HG03460 (cell line): Measurements from ENCODE around the gene IDH2.
"Not testable (repeated sequence)": the region's sequence is repeated elsewhere in the genome, so short reads cannot be mapped to it uniquely, and the experiment has no call there.

ENCODE experiments used
- ATAC-seq: cut with Tn5 transposase; IDR thresholded peaks from one replicate; pipeline ENCODE4 v1.9.1; 2021; ENCODE audit not compliant: unreplicated experiment

Gene IDH2

DNA sequence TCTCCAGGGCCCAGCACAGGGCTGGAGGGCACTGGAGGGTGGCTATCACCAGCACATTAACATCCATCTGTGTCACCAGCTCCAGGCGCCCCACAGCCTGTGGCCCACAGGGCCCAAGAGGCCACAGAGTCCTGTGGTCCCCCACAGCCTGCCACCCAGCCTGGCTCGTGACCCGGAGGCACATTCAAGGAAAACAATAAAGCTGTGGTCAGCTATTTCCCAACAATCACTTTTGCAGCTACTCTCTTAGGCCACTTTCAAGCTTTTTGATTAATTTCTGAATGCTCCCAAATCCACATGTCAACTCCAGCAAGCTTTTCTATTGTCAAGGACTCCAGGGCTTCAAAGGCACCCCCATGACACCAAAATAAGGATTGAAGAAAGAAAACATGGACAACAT lies 16.7 kb downstream of the IDH2 start:
- no peak for ATAC-seq

DNA sequence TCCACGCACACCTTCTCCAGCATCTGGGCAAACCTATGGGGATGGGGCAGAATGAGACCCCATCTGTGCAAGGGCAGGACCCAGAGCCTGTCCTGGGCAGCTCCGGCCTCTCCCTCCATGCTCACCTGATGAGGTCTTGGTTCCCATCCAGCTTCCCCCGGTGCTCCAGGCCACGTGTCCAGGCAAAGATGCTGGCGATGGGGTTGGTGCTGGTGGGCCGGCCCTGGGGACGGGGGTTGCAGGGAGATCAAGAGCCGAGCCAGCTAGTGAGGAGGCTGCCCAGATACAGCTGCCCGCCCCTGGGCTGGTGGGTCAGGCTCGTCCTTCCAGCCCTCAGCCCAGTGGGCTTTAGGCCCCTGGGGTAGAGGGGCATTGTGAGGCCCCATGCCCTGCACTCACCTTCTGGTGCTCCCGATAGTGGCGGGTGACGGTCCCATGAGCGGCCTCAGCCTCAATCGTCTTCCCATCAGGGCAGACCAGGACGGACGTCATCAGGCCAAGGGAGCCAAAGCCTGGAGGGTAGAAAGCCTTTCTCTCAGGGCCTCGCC lies 17.3 kb downstream of the IDH2 start:
- ATAC-seq = no peak

GRCh38 chr15:90083954-90084607 lies 18.2 kb downstream of the IDH2 start:
- no peak for ATAC-seq

- ATAC-seq = no peak
Observed at GRCh38 chr15:90083419-90083818, 18.8 kb downstream of the IDH2 start.

GRCh38 chr15:90082140-90082715 lies 20.0 kb downstream of the IDH2 start:
- ATAC-seq = no peak

GRCh38 chr15:90080818-90081393 lies 21.4 kb downstream of the IDH2 start:
- ATAC-seq = no peak

GRCh38 chr15:90080458-90080755 lies 21.9 kb downstream of the IDH2 start:
- ATAC-seq = no peak

DNA sequence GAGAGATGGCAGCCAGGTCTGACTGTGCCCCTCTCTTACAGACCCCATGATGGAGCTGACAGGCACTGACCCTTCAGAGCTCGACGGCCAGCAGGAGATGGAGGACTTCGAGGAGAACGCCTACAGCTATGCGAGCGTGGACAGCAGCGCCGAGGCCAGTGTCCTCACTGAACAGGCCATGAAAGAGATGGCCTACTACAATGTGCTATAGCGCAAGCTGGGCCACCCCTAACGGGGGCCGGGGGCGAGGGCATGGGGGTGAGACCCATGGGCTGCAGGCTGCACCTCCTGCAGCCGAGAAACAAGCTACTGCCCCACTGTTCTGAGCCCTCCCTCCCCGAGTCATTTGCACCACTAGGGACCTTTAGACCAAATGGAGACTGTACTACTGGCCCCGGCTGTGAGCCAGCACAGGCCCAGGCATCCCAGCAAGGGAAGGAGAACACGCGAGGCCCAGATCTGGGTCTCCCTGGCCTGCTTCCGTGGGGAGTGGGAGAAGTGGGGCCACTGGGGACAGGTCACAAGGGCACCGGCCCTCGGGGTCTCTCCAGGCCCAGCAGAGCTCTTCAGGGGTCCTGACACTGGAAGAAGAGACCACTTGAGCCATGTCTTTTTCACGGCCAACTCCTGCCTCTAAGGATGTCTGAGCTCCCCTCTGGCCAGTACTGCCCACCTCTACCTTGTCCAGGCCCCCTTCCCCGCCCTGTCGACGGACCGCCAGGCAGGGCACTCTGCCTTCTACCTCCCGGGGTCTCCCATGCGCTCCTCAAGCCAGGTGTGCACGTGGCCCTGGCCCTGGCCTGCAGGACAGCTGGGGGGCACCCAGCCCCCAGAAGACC lies 22.4 kb downstream of the IDH2 start:
- no peak for ATAC-seq

GRCh38 chr15:90078965-90079364 lies 23.3 kb downstream of the IDH2 start:
- no peak for ATAC-seq

DNA sequence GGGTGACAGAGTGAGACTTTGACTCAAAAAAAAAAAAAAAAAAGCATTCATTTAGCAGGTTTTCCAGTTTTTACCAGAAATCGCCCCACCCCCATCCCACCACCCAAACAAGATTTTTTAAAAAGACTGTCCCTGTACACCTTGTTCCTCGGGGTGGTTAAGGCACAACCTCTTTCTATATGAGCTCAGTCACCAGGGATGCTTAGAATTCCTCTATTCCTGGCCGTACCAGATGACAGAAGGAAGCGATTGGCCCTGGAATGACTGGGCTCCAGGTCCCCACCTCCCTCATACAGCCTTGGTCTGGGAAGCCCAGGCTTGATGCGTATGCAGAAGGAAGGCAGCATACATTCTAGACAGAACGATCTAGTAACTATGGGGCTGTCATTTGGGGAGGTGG lies 25.6 kb downstream of the IDH2 start:
- ATAC-seq = no peak

- no peak for ATAC-seq
Observed at GRCh38 chr15:90075420-90076289, 26.6 kb downstream of the IDH2 start.

- no peak for ATAC-seq
Observed at GRCh38 chr15:90074916-90075315, 27.4 kb downstream of the IDH2 start.

- ATAC-seq = no peak
Observed at GRCh38 chr15:90074023-90074422, 28.2 kb downstream of the IDH2 start.

GRCh38 chr15:90072978-90073640 lies 29.2 kb downstream of the IDH2 start:
- ATAC-seq = no peak

GRCh38 chr15:90071220-90071807 lies 31.0 kb downstream of the IDH2 start:
- ATAC-seq = peak; percentile 68

- not testable (repeated sequence) for ATAC-seq
Observed at GRCh38 chr15:90070623-90071022, 31.6 kb downstream of the IDH2 start.

GRCh38 chr15:90067953-90068606 lies 34.2 kb downstream of the IDH2 start:
- no peak for ATAC-seq

GRCh38 chr15:90067181-90067952 lies 34.9 kb downstream of the IDH2 start:
- no peak for ATAC-seq

DNA sequence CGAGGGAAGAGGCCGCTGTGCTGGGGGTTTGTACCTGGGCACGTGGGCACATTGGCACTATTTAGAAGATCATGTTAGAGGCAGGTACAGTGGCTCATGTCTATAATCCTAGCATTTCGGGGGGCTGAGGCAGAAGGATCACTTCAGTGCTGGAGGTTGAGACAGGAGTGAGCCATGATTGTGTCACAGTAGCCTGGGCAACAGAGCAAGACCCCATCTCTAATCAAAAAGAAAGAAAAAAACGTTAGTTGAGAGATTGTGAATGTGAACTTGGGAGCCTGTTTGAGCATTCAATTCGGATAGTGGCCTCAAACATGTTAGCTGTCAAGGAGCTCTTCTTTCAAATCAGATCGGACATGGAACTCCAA lies 36.6 kb downstream of the IDH2 start:
- ATAC-seq = no peak
